Measurements from ENCODE around the gene TTC31. TPM values are rescaled to one million over a fixed set of nuclear protein-coding genes. Genes with fewer than 3 reads are reported as not detected.

The TTC31 gene
- total RNA-seq, 1 donor: 12.9 TPM

Other genes with a start within 250 kb of the TTC31 start
- under 0.01 and 1.5 TPM in 2 replicates for gene SLC4A5, start 139.7 kb upstream of the TTC31 start, total RNA-seq
- gene DCTN1, start 102.8 kb upstream of the TTC31 start, total RNA-seq: 108 and 112 TPM in 2 replicates
- gene C2orf81, start 61.5 kb upstream of the TTC31 start, total RNA-seq: 0.98 and 1.1 TPM in 2 replicates
- 71.7 and 76.4 TPM in 2 replicates for gene WDR54, start 61.4 kb upstream of the TTC31 start, total RNA-seq
- 9.6 and 11.0 TPM in 2 replicates for gene RTKN, start 41.1 kb upstream of the TTC31 start, total RNA-seq
- gene INO80B, start 28.0 kb upstream of the TTC31 start, total RNA-seq: 11.4 and 11.5 TPM in 2 replicates
- 22.0 and 25.6 TPM in 2 replicates for gene WBP1, start 24.6 kb upstream of the TTC31 start, total RNA-seq
- 31.2 and 48.1 TPM in 2 replicates for gene MOGS, start 17.7 kb upstream of the TTC31 start, total RNA-seq
- 19.9 and 30.9 TPM in 2 replicates for gene MRPL53, start 10.4 kb upstream of the TTC31 start, total RNA-seq
- 22.4 and 34.0 TPM in 2 replicates for gene CCDC142, start 83 bp upstream of the TTC31 start, total RNA-seq
- gene LBX2, start 16.5 kb downstream of the TTC31 start, total RNA-seq: 3.3 and 3.9 TPM in 2 replicates
- 16.2 and 22.4 TPM in 2 replicates for gene PCGF1, start 24.6 kb downstream of the TTC31 start, total RNA-seq
- under 0.01 TPM in 1 of 2 replicates, not detected in the other for gene TLX2, start 31.4 kb downstream of the TTC31 start, total RNA-seq
- not detected in 2 replicates for gene DQX1, start 43.1 kb downstream of the TTC31 start, total RNA-seq
- gene AUP1, start 46.6 kb downstream of the TTC31 start, total RNA-seq: 103 and 105 TPM in 2 replicates
- gene HTRA2, start 46.9 kb downstream of the TTC31 start, total RNA-seq: 48.5 and 52.8 TPM in 2 replicates
- 2.2 and 3.7 TPM in 2 replicates for gene LOXL3, start 70.9 kb downstream of the TTC31 start, total RNA-seq
- gene DOK1, start 71.6 kb downstream of the TTC31 start, total RNA-seq: 14.7 and 15.6 TPM in 2 replicates
- gene M1AP, start 165.2 kb downstream of the TTC31 start, total RNA-seq: not detected in 2 replicates
- 2.9 and 3.3 TPM in 2 replicates for gene SEMA4F, start 171.2 kb downstream of the TTC31 start, total RNA-seq